ENCODE data around the gene INVS.
A peak's percentile ranks its signal among the peaks of the same experiment; 100 is the strongest.
"Not testable (repeated sequence)": the region's sequence is repeated elsewhere in the genome, so short reads cannot be mapped to it uniquely, and the experiment has no call there.

The INVS gene

DNA sequence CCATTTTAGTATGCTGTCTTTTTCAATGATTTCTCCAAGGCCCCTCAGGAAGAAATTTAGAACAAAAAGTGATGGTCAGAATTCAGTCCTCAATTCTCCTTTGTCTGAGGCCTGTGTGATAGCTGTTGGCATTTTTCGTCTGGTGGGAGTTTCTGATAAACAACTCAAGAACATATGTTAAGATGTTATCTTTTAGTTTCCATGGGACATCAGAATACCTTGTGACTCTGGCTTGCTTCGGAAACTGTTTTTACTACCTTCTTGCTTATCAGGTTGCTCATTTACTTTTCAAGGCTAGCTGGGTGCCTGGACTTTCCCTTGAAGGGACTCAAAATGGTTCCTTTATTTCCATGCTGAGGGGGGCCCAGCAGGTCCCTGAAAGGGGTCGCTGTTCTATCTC lies 97.2 kb downstream of the INVS start:
- no peak for DNase-seq (ENCODE audit: low read depth in 2 of 2)

DNA sequence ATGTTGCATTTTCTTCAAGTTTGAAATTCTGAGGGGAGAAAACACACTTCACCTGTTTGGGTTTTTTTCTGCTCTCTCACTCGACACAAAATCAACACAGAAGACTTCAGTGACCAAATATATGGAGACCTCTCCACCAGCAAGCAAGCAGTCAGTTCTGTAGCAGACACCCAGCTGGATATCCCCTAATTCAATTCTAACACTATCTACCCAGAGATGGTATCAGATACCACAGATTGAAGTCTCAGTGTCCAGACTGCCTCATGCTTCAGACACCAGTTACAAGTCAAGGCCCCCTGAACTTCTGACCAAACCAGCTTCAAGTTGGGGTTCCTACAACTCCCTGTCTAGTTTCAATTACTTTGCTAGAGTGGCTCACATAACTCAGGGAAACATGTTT lies 97.8 kb downstream of the INVS start:
- DNase-seq (ENCODE audit: low read depth in 2 of 2): no peak

DNA sequence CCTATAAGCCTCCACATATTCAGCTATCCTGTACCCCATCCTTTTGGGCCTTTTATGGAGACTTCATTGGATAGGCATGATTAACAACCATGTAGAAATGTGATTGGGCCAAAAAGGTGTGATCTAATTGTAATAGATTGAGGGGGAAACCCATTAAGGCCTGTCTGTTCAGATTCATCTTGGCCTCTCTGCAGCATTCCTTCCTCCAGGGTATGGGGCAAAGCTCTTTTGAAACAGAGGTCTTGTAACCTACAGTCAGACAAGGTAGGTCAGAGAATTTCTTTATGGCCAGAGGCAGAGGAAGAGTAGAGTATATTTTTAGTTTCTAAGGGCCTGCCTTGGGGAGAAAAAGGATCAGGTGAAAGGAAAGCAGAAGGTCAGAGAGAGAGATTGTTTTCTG lies 98.5 kb downstream of the INVS start:
- DNase-seq (ENCODE audit: low read depth in 2 of 2): no peak

- DNase-seq (ENCODE audit: low read depth in 2 of 2): no peak
Observed at GRCh38 chr9:100202806-100203205, 103.8 kb downstream of the INVS start.

GRCh38 chr9:100204796-100205195 lies 105.8 kb downstream of the INVS start:
- no peak for DNase-seq (ENCODE audit: low read depth in 2 of 2)

- no peak for DNase-seq (ENCODE audit: low read depth in 2 of 2)
Observed at GRCh38 chr9:100206899-100207298, 107.9 kb downstream of the INVS start.

DNA sequence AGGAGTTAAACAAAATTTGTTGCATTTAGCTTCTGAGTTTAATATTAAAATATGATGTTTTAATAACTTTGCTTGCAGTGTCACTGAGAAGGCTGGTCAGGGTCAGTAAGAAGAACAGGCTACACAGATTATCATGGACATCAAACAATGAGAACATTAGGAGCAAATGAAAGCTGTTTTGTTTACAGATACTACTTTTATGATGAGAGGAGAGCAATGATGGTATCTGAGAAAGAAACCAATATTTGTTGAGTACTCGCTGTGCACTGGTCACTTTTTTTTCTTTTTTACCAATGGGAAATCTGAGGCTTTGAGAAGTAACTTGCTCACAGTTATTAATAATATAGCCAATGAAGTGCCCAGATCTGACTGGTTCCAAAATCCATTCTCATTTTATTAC lies 109.6 kb downstream of the INVS start:
- no peak for DNase-seq (ENCODE audit: low read depth in 2 of 2)

GRCh38 chr9:100211476-100211875 lies 112.4 kb downstream of the INVS start:
- DNase-seq (ENCODE audit: low read depth in 2 of 2): no peak

GRCh38 chr9:100213730-100214477 lies 114.9 kb downstream of the INVS start:
- DNase-seq (ENCODE audit: low read depth in 2 of 2): no peak

DNA sequence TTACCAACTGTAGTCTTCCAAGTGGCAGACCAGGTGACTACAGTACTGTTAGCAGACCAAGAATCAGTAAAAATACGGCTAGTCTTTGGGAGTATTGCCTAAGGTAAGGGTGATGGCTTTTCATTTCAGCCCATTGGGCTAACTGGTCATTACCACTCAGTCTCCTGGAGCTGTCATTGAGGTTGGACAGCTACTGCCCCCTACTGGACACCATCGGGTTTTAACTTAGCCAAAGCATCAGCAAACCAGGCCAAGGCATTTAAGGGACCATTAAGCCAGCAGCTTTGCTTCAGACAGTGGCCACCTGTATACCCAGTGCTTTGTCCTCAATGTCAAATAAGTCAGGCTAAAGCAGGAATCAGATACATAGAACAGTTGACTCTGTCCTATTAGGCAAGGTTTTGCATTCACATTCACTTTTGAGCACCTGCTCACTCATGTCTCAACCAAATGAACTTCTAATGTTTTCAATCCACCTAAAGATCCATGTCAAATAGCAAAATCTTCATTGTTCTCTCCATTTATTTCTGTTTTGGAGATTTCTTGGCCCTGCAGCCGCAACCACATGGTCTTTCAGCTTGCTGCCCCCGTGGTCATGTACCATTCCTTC lies 117.2 kb downstream of the INVS start:
- DNase-seq (ENCODE audit: low read depth in 2 of 2): peak in 1 of 2 donors; percentile 18

GRCh38 chr9:100217536-100217935 lies 118.5 kb downstream of the INVS start:
- no peak for DNase-seq (ENCODE audit: low read depth in 2 of 2)

- DNase-seq (ENCODE audit: low read depth in 2 of 2): no peak
Observed at GRCh38 chr9:100219347-100219746, 120.3 kb downstream of the INVS start.

DNA sequence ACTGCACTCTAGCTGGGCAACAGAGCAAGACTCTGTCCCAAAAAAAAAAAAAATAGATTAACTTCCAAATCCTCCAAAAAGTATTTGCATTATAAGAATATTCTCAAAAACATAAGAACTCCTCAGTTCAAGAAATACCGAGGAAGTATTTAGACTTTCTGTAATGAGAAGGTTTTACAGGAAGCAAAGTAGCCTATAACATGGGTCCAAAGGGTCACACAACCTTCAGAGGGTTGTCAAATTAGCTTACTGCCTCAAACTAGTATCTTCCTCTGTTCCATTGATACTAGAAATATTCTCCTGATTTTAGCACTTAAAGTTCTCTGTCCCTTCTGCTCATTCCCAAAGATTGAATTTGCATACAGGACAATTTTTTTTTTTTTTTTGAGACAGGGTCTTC lies 121.9 kb downstream of the INVS start:
- DNase-seq (ENCODE audit: low read depth in 2 of 2): no peak

GRCh38 chr9:100221538-100221937 lies 122.5 kb downstream of the INVS start:
- no peak for DNase-seq (ENCODE audit: low read depth in 2 of 2)

DNA sequence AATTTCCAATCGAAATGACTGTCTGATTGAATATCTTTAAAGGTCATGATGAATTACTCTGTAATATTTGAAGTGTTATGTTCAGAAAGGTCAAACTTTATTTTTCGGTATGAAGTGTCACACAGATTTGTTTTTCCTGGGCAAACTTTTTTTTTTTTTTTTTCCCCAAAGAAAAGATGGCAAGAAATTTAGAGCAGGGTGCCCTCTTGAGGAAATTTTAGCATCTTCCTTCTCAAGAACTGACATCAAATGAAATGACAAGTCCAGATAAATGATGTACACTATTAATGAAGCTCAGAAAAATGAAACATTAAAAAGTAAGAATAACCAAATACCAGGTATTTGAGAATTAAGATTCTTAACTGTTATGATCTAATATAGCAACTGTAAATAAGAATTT lies 123.6 kb downstream of the INVS start:
- DNase-seq (ENCODE audit: low read depth in 2 of 2): no peak

DNA sequence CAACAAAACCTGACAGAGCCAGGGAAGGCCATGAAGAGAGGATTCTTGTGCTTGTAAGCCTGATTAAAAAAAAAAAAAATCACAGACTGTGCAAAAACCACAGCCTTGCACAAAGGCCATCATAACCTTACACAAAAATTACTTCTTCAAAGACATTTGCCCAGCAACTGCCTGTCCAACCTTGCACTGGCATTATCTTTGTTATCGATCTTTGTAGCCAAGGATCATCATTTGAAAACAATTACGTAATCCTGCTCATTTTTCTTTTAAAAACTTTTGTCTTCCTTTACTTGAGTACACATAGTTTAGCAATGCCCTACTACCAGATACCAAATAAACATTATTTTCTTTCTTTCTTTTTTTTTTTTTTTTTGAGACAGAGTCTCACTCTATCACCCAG lies 128.6 kb downstream of the INVS start:
- no peak for DNase-seq (ENCODE audit: low read depth in 2 of 2)

- no peak for DNase-seq (ENCODE audit: low read depth in 2 of 2)
Observed at GRCh38 chr9:100228352-100228869, 129.4 kb downstream of the INVS start.

DNA sequence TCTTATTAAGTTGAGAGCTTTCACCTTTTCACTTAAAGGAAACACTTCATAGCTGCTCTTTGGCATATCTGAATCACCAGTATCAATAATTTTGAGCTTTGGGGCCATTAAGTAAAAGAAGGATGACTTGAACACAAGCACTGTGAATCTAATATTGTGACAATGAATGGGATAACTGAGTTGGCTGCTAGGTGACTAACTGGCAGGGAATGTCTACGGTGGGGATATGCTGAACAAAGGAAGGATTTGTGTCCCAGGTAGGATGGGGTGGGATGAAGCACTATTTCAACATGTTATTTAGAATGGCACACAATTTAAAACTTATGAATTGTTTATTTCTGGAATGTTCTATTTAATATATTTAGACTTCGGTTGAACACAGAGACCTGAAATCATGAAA lies 130.1 kb downstream of the INVS start:
- DNase-seq (ENCODE audit: low read depth in 2 of 2): no peak

DNA sequence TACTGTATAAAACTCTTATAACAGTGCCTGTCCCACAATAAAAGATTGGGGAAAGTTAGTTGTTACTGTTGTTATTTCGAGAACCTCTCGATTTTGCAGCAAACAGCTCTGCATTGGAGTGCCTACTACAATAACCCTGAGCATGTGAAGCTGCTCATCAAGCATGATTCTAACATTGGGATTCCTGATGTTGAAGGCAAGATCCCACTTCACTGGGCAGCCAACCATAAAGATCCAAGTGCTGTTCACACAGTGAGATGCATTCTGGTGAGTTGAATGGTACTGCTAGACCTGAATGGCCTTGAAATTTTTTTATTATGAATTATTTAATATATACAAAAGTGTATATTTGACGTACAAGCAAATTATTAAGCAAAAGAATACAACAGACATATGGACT lies 130.5 kb downstream of the INVS start:
- DNase-seq (ENCODE audit: low read depth in 2 of 2): no peak

GRCh38 chr9:100236986-100237385 lies 137.9 kb downstream of the INVS start:
- DNase-seq (ENCODE audit: low read depth in 2 of 2): not testable (repeated sequence)

DNA sequence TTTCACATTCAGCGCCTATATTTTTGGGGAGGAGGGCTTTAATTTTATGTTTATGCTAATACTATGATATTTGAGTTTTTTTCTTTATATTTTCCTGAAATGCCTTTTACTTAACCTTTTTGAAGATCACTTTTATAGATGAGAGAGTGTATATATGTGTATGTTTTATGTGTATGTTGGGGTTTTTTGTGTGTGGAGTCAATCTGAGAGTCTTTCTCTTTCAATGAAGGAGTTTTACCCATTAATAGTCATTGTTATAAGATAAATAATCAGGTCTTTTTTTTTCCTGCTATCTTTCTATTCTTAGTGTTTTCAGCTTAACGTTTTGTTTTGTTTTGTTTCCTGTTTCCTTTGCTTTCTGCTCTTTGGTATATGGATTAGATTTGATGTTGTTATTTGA lies 141.5 kb downstream of the INVS start:
- no peak for DNase-seq (ENCODE audit: low read depth in 2 of 2)

GRCh38 chr9:100267211-100267610 lies 168.2 kb downstream of the INVS start:
- no peak for DNase-seq (ENCODE audit: low read depth in 2 of 2)

DNA sequence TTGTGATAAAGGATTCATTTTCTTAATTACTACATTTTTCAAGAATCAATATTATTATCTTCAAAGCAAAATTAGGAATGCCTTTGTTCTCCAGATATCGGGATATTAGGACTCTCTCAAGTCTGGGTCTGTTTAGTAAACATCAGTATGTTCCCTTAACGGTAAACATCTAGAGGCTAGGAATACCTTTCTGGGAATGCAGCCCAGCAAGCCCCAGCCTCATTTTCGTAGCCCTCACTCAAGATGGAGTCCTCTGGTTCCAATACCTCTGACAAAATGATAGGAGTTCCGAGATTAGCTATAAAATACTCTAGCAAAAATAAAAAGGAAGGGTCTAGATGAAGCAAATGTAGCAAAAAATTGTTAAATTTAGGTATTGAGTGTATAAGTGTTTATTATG lies 169.2 kb downstream of the INVS start:
- no peak for DNase-seq (ENCODE audit: low read depth in 2 of 2)

- DNase-seq (ENCODE audit: low read depth in 2 of 2): no peak
Observed at GRCh38 chr9:100269656-100270055, 170.6 kb downstream of the INVS start.

Measured in stimulated activated CD8-positive, alpha-beta memory T cell treated with anti-CD3 and anti-CD28 coated beads, Interleukin-7, amount 100 ng/mL, for 1 hour (primary cell).